NCI-H128 (cell line): Measurements from ENCODE around the gene ENPP6.

Source experiments
- DNase-seq: peaks from one replicate; lab custom pipeline; 2025; ENCODE audit not compliant: unreplicated experiment; lab: John Stamatoyannopoulos, UW

Gene ENPP6

GRCh38 chr4:184217634-184218033, at the start of gene ENPP6:
TSS of gene ENPP6 (minus strand) at chr4:184217873. CDS start at chr4:184217819, 54 bp downstream.
- no peak for DNase-seq

GRCh38 chr4:184267206-184267608, 49.5 kb upstream of the ENPP6 start:
- no peak for DNase-seq

DNA sequence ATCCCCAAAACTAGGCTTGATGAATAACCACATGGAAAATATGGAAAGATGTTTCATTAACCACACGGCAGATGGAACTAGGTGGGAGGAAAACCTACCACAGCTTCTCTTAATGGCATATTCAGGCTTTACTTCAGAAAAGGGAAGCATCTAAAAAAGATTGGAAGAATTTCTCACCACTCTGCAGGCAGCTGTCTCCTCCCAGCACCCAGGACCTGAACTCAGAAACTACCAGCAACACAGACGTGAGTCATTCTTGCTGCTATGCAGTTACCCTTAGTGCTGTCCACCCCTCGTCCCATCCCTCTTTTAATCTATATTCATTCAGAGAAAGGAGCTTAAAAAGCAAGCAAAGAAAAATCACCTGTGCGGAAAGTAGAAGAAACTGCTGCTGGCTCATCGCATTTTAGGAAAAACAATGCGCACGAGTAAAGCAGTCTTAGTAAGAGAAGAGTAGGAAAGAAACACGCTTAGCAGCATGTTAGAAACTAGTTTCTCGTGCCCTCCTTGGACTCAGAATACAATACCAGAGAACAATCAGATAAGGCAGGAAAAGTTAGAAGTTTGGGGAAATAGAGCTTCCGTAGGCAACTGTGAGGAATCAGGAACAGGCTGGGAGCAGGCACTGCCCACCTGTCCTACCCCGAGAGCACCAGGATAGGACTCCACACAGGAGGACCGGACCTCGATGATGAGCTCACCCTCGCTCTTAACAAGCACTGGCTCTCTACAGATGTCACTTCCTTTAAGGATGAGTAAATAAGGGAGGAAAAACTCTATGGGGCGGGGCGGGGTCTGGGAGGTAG, 48.1 kb upstream of the ENPP6 start:
- no peak for DNase-seq

DNA sequence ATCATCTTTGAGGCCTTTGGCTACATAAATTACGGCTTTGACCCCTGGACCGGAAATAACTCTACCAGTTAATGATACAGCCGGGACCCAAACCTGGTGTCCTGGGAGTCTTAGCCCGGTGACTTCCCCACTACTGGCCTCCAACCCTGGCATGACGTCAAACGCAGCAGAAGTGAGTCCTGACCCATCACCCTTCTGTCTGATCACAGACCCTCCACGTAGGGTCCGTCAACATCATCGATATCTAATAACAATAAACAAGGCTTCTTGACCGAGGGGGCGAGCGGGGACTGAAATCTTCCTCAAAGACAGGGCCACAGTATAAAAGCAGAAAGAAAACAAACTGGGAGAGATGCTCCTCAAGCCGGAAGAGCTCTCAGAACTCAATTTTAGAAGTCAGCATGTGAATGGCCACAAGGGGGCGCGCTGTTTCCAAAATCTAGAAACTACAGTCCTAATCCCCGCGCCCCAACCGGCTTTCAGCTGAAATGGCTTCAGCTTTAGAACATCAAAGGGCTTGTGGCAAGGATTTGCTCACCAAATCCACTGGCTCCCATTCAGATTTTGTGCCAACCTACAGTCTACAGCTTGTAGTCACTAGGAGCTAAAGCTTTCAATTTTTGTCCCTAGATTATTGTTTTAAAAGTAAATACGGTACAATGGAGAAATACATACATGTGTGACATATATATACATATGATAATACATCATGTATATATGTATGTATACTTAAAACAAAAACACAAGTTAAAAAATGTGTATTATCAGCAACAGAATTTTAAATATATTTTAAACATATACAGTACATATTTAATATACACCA, 46.4 kb upstream of the ENPP6 start:
- DNase-seq = peak; percentile 69

DNA sequence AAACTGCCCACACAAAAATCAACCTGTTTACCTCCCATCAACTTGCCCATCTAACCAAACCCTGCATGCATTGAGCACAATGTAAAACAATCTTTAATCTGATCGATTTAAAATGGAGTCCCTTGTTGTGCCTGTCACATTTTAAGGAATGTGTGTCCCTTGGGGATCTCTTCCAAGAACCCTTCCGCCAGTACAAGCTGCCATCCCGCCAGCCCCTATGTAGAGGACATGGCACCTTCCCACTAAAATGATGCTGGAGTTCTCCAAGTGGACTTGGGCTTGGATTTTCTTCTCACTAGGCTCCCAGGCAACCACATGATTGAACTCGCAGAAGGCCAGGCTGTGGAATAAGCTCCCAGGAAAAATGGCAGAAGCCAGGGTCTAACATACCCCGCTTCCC, 45.8 kb upstream of the ENPP6 start:
- no peak for DNase-seq

GRCh38 chr4:184262901-184263300, 45.2 kb upstream of the ENPP6 start:
- no peak for DNase-seq

GRCh38 chr4:184261246-184261645, 43.6 kb upstream of the ENPP6 start:
- no peak for DNase-seq

GRCh38 chr4:184259866-184260265, 42.2 kb upstream of the ENPP6 start:
- no peak for DNase-seq

- no peak for DNase-seq
Observed at GRCh38 chr4:184259081-184259480, 41.4 kb upstream of the ENPP6 start.

- DNase-seq = no peak
Observed at GRCh38 chr4:184255871-184256642, 38.4 kb upstream of the ENPP6 start.

GRCh38 chr4:184255361-184255760, 37.7 kb upstream of the ENPP6 start:
- DNase-seq = no peak

DNA sequence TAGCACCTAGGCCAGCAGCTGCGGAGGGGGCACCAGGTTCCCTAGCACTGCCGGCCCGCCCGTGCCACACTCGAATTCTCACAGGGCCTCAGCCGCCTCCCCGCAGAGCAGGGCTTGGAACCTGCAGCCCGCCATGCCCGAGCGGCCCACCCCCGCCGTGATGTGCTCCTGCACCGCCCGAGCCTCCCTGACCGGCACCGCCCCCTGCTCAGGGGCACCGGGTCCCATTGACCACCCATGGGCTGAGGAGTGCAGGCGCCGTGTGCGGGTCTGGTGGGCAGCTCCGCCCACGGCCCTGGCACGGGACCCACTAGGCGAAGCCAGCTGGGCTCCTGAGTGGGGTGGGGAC, 35.4 kb upstream of the ENPP6 start:
- no peak for DNase-seq

- DNase-seq = no peak
Observed at GRCh38 chr4:184252136-184253071, 34.7 kb upstream of the ENPP6 start.

- no peak for DNase-seq
Observed at GRCh38 chr4:184251670-184251980, 34.0 kb upstream of the ENPP6 start.

GRCh38 chr4:184250795-184251669, 33.4 kb upstream of the ENPP6 start:
- DNase-seq = peak; percentile 15

- DNase-seq = no peak
Observed at GRCh38 chr4:184248216-184248615, 30.5 kb upstream of the ENPP6 start.

DNA sequence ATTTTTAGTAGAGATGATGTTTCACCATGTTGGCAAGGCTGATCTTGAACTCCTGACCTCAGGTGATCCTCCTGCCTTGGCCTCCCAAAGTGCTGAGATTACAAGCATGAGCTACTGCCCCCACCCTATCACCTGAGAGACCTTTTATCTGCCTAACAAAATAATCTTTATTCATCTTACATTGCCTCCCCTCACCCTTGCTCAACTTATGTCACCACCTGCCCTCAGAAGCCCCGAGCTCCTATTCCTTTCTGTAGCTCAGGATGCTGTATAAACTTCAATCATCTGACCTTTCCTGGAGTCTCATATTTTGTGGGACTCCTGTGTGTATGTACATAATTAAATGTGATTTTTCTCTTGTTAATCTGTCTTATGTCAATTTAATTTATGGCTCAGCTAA, 29.7 kb upstream of the ENPP6 start:
- DNase-seq = no peak

DNA sequence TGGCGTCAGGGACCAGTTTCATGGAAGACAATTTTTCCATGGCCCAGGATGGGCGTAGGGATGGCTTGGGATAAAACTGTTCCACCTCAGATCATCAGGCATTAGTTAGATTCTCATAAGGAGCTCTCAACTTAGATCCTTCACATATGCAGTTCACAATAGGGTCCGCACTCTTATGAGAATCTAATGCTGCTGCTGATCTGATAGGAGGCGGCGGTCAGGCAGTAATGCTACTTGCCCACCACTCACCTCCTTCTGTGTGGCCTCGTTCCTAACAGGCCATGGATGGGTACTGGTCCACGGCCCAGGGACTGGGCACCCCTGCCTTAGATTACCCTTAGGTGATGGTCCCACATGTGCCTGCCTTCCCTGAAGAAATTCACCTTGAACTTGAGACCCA, 28.8 kb upstream of the ENPP6 start:
- no peak for DNase-seq

GRCh38 chr4:184238072-184238745, 20.5 kb upstream of the ENPP6 start:
- no peak for DNase-seq
